LNCAP (cell line): ENCODE results near the gene LAMA3.

Experiments used
- CTCF ChIP-seq: fragments of 450-650 bp; IDR thresholded peaks from 2 replicates; pipeline ENCODE4 v1.5.1; 2017; ENCODE audit warnings: mild to moderate bottlenecking

The LAMA3 gene

GRCh38 chr18:23938043-23938756 is 248.9 kb downstream of the LAMA3 start:
- no peak for TF ChIP-seq CTCF

- no peak for TF ChIP-seq CTCF
Observed at GRCh38 chr18:23938901-23939341, 249.7 kb downstream of the LAMA3 start.

- no peak for TF ChIP-seq CTCF
Observed at GRCh38 chr18:23939366-23939765, 250.1 kb downstream of the LAMA3 start.

- TF ChIP-seq CTCF: no peak
Observed at GRCh38 chr18:23939896-23940295, 250.6 kb downstream of the LAMA3 start.

- no peak for TF ChIP-seq CTCF
Observed at GRCh38 chr18:23941791-23942190, 252.5 kb downstream of the LAMA3 start.

GRCh38 chr18:23943104-23943503 is 253.9 kb downstream of the LAMA3 start:
- TF ChIP-seq CTCF: no peak

- TF ChIP-seq CTCF: no peak
Observed at GRCh38 chr18:23943903-23944624, 254.8 kb downstream of the LAMA3 start.
